LNCAP (cell line): ENCODE measurements around the gene WNT3.

Experiments
- TF ChIP-seq, protein P1 (sequence below): fragments of 450-650 bp; IDR thresholded peaks from 2 replicates; pipeline ENCODE4 v1.5.1; 2017; ENCODE audit warnings: mild to moderate bottlenecking

Gene WNT3

GRCh38 chr17:46818316-46818928 is at the start of gene WNT3:
Gene WNT3, minus strand, starts transcription at chr17:46818692. Its CDS starts 95 bp downstream, at chr17:46818597.
- TF ChIP-seq, protein P1, sequence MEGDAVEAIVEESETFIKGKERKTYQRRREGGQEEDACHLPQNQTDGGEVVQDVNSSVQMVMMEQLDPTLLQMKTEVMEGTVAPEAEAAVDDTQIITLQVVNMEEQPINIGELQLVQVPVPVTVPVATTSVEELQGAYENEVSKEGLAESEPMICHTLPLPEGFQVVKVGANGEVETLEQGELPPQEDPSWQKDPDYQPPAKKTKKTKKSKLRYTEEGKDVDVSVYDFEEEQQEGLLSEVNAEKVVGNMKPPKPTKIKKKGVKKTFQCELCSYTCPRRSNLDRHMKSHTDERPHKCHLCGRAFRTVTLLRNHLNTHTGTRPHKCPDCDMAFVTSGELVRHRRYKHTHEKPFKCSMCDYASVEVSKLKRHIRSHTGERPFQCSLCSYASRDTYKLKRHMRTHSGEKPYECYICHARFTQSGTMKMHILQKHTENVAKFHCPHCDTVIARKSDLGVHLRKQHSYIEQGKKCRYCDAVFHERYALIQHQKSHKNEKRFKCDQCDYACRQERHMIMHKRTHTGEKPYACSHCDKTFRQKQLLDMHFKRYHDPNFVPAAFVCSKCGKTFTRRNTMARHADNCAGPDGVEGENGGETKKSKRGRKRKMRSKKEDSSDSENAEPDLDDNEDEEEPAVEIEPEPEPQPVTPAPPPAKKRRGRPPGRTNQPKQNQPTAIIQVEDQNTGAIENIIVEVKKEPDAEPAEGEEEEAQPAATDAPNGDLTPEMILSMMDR, result no peak

DNA sequence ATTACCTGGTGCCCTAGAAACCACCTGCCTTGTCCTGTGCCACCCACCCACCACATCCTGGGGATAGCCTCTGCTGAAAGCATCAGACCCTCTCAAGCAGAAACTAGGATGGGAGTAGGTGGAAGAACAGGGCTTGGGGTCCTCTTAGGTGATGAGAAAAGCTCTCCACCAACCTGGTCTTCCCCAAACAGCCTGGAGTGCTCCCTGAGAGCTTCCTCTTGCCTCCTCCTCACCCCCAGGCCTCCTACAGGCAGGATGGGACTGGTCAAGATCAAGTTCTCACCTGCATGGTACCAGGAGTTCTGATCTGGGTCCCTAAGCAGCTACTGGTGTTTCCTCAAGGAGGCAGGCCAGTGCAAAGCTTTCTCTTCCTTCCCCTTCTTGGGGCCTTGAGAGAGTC is 48.3 kb upstream of the WNT3 start:
- TF ChIP-seq, protein P1, result no peak

GRCh38 chr17:46866325-46866724 is 47.8 kb upstream of the WNT3 start:
- TF ChIP-seq, protein P1, result no peak

- TF ChIP-seq, protein P1, result no peak
Observed at GRCh38 chr17:46865100-46865499, 46.6 kb upstream of the WNT3 start.

GRCh38 chr17:46863383-46864121 is 45.1 kb upstream of the WNT3 start:
- TF ChIP-seq, protein P1, result no peak

DNA sequence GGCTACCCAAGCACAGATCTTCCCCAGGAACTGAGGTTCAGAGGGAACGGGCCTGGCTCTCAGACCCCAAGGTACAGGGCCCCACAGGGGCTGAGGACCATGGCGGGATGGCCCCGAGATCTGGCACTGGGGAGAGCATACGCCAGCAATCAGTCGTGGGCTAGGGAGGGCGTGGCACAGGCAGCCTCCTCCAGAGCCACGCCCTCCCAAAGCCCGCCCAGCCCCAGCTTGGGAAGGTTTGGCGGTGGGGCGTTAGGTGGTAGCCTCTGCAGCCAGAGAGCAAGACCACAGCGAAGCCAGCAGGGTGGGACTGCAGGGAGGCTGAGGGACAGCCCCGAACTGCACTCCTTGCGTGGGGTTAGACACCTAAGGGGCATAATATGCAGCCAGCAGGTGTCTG is 44.5 kb upstream of the WNT3 start:
- TF ChIP-seq, protein P1, result no peak

DNA sequence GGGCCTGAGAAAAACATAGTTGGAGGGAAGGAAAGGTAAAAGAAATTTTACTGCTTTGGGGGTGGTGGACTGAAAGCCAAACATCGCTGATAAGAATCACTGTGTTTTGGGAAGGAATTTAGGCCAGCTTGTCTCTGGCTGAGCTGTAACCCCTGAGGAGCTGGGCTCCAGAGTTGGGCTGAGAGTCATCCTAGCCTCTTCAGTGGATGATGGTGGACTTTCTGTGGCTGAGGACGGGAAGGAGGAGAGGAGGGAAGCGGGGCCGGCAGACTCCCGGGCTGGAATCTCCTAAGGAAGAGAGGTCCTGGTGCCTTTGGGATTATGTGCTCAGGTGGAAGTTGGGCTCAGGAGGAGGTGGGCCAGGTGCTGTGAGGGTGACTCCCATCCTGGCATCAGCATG is 41.5 kb upstream of the WNT3 start:
- TF ChIP-seq, protein P1, result no peak
